Retinal pigment epithelial cell (primary cell): ENCODE results near the gene MGAT3.

ENCODE experiments used
- DNase-seq: peaks from one replicate; pipeline ENCODE4 v3.0.0-alpha.2; 2010; ENCODE audit warnings: low read depth
- H3K4me3 ChIP-seq: 2 replicates; pipeline ENCODE4 v1.5.1; 2011; ENCODE audit warnings: mild to moderate bottlenecking, low read length, control low read depth, moderate library complexity
- TF ChIP-seq, protein P1 (sequence below): conservative IDR thresholded peaks from 2 replicates; pipeline ENCODE4 v1.5.1; 2011; ENCODE audit warnings: low read depth, low read length, control low read depth, inconsistent platforms

The MGAT3 gene

GRCh38 chr22:39528080-39528661 is 71.4 kb downstream of the MGAT3 start:
- DNase-seq: no peak
- TF ChIP-seq, protein P1, sequence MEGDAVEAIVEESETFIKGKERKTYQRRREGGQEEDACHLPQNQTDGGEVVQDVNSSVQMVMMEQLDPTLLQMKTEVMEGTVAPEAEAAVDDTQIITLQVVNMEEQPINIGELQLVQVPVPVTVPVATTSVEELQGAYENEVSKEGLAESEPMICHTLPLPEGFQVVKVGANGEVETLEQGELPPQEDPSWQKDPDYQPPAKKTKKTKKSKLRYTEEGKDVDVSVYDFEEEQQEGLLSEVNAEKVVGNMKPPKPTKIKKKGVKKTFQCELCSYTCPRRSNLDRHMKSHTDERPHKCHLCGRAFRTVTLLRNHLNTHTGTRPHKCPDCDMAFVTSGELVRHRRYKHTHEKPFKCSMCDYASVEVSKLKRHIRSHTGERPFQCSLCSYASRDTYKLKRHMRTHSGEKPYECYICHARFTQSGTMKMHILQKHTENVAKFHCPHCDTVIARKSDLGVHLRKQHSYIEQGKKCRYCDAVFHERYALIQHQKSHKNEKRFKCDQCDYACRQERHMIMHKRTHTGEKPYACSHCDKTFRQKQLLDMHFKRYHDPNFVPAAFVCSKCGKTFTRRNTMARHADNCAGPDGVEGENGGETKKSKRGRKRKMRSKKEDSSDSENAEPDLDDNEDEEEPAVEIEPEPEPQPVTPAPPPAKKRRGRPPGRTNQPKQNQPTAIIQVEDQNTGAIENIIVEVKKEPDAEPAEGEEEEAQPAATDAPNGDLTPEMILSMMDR: no peak
- no peak overlapping the region for H3K4me3 ChIP-seq

GRCh38 chr22:39528681-39529486 is 72.1 kb downstream of the MGAT3 start:
- peak overlapping the region; percentile 11 for H3K4me3 ChIP-seq

GRCh38 chr22:39529487-39529851 is 72.7 kb downstream of the MGAT3 start:
- H3K4me3 ChIP-seq: no peak overlapping the region
- DNase-seq: no peak
- TF ChIP-seq, protein P1: no peak

More at GRCh38 chr22:39528681-39529486, 72.1 kb downstream of the MGAT3 start:
- TF ChIP-seq, protein P1: peak; percentile 99
- DNase-seq: peak; percentile 70

- no peak for DNase-seq
- TF ChIP-seq, protein P1: no peak
- no peak overlapping the region for H3K4me3 ChIP-seq
Observed at GRCh38 chr22:39530116-39530515, 73.3 kb downstream of the MGAT3 start.

DNA sequence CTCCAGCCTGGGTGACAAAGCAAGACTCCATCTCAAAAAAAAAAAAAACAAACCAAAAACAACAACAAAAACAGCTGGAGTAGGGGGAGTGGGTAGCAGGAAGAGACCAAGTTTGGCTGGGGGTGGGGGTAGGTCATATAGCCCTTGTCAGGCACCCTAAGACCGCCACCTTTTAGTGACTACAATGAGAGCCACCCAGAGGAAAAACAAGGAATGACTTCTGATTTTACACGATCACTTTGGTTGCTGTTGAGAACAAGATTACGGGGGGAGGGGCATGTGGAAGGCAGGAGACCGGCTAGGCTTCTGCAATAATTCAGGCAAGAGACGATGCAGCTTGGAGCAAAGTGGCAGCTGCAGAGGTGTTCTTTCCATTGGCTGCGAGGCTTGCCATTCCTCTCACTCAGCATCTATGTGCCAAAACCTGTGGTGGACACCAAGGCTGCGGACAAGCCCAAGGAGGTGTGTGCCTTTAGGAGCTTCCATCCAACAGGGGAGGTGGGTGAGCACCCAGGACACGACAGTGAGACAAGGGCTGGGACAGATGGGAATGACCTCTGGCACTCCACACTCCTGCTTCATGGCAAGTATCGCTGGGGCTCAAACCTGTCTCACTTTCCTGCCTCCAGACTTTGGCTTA is 74.0 kb downstream of the MGAT3 start:
- no peak overlapping the region for H3K4me3 ChIP-seq
- no peak for DNase-seq
- TF ChIP-seq, protein P1: peak; percentile 34

DNA sequence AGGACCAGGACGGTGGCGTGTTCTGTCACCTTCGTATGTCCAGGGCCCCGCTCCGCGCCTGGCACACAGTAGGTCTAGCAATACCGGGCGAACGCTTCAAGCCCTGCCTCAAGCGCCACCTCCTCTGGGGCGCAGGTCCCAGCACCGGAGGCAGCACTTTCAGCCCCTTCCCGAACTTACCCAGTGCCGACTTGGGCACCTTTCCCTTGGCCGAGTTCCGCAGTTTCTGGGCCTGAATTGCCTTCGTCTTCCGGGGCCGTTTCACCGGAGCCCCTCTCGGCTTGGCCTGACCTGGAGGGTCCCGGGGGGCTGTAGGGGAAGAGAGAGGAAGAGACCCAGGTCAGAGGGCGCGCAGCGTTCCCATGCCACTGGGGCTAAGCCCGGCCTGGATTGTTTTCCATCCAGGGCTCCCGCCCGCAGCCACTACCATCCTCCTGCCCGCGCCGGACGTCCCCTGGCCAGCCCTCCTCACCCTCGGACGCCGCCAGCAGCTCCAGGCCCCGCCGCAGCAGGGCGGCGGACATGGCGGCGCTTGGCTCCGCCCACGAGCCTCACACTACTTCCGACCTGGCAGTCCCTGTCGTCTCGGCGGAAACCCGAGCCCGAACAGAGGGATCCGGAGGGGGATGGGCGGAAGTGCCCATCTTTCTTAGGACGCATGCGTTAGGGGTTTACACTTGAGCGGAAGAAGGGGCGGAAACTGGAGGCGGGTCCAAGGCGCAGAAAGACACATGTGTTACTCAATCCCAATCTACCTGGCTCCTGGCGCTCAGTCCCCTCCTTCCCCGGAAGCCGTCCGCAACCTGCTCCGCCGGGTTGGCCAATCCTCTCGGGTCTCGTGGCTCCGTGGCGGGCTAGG is 75.6 kb downstream of the MGAT3 start, which contains the start of gene RPS19BP1:
RPS19BP1 (minus strand) TSS at position 534 of the 859 bp plus-strand sequence; CDS start at position 524, 10 bp downstream.
- DNase-seq: peak; percentile 99
- TF ChIP-seq, protein P1: no peak
- peak within 1 kb of the TSS; percentile 97 for H3K4me3 ChIP-seq
